HEK293T (cell line): Measurements from ENCODE around the gene LRP2.
"Not testable (repeated sequence)": the region's sequence is repeated elsewhere in the genome, so short reads cannot be mapped to it uniquely, and the experiment has no call there.

Experiments
- ARNT ChIP-seq: fragments of 450-650 bp; IDR thresholded peaks from 2 replicates; pipeline ENCODE4 v1.6.1; 2017; ENCODE audit warnings: mild to moderate bottlenecking
- BHLHE40 ChIP-seq: fragments of 450-650 bp; IDR thresholded peaks from 2 replicates; pipeline ENCODE4 v1.6.1; 2016; ENCODE audit warnings: mild to moderate bottlenecking, moderate library complexity, borderline replicate concordance
- CTBP1 ChIP-seq: fragments of 450-650 bp; IDR thresholded peaks from 2 replicates; pipeline ENCODE4 v1.6.1; 2016; ENCODE audit warnings: borderline replicate concordance
- ELF4 ChIP-seq: fragments of 450-650 bp; IDR thresholded peaks from 2 replicates; pipeline ENCODE4 v1.6.1; 2017; ENCODE audit warnings: antibody characterized with exemption
- FOXA1 ChIP-seq: fragments of 450-650 bp; IDR thresholded peaks from 2 replicates; pipeline ENCODE4 v1.6.1; 2016; ENCODE audit warnings: mild to moderate bottlenecking
- FOXK2 ChIP-seq: fragments of 450-650 bp; IDR thresholded peaks from 2 replicates; pipeline ENCODE4 v1.6.1; 2016; ENCODE audit warnings: mild to moderate bottlenecking
- FOXM1 ChIP-seq: fragments of 450-650 bp; IDR thresholded peaks from 2 replicates; pipeline ENCODE4 v1.6.1; 2017; ENCODE audit warnings: mild to moderate bottlenecking, borderline replicate concordance
- NFRKB ChIP-seq: fragments of 450-650 bp; IDR thresholded peaks from 2 replicates; pipeline ENCODE4 v1.6.1; 2016; ENCODE audit warnings: mild to moderate bottlenecking, moderate library complexity
- SP1 ChIP-seq: fragments of 450-650 bp; IDR thresholded peaks from 2 replicates; pipeline ENCODE4 v1.6.1; 2017
- SUZ12 ChIP-seq: fragments of 450-650 bp; IDR thresholded peaks from 2 replicates; pipeline ENCODE4 v1.6.1; 2016; ENCODE audit warnings: mild to moderate bottlenecking
- ZNF384 ChIP-seq: fragments of 450-650 bp; IDR thresholded peaks from 2 replicates; pipeline ENCODE4 v1.6.1; 2016
- TF ChIP-seq, protein P1 (sequence below): fragments of 450-650 bp; IDR thresholded peaks from 2 replicates; pipeline ENCODE4 v1.6.1; 2016

DNA sequence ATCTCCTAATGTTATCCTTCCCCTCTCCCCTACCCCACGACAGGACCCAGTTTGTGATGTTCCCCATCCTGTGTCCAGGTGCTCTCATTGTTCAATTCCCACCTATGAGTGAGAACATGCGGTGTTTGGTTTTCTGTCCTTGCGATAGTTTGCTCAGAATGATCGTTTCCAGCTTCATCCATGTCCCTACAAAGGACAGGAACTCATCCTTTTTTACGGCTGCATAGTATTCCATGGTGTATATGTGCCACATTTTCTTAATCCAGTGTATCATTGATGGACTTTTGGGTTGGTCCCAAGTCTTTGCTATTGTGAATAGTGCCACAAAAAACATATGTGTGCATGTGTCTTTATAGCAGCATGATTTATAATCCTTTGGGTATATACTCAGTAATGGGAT, 54.0 kb downstream of the LRP2 start:
- not testable (repeated sequence) for TF ChIP-seq BHLHE40, FOXM1, SP1, NFRKB, ARNT, FOXA1, ZNF384, ELF4, FOXK2, SUZ12, CTBP1
- TF ChIP-seq, protein P1, sequence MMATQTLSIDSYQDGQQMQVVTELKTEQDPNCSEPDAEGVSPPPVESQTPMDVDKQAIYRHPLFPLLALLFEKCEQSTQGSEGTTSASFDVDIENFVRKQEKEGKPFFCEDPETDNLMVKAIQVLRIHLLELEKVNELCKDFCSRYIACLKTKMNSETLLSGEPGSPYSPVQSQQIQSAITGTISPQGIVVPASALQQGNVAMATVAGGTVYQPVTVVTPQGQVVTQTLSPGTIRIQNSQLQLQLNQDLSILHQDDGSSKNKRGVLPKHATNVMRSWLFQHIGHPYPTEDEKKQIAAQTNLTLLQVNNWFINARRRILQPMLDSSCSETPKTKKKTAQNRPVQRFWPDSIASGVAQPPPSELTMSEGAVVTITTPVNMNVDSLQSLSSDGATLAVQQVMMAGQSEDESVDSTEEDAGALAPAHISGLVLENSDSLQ = not testable (repeated sequence)
